HG03095 (cell line): ENCODE measurements around the gene CYRIA.
A peak's percentile ranks its signal among the peaks of the same experiment; 100 is the strongest.

ENCODE experiments used
- ATAC-seq: cut with Tn5 transposase; IDR thresholded peaks from one replicate; pipeline ENCODE4 v1.9.1; 2021; ENCODE audit warnings: moderate library complexity; ENCODE audit not compliant: unreplicated experiment

The CYRIA gene

GRCh38 chr2:16671760-16672159 lies 6.1 kb upstream of the CYRIA start:
- ATAC-seq, result no peak

- ATAC-seq, result no peak
These were observed 3.8 kb upstream of the CYRIA start for GRCh38 chr2:16669388-16669787.

GRCh38 chr2:16666449-16666801 lies 791 bp upstream of the CYRIA start:
- no peak for ATAC-seq

- peak; percentile 23 for ATAC-seq
These were observed 556 bp downstream of the CYRIA start for GRCh38 chr2:16664809-16665747.

GRCh38 chr2:16664052-16664731 lies 1.4 kb downstream of the CYRIA start:
- ATAC-seq, result no peak

- no peak for ATAC-seq
These were observed 2.3 kb downstream of the CYRIA start for GRCh38 chr2:16663121-16663905.

- no peak for ATAC-seq
These were observed 3.4 kb downstream of the CYRIA start for GRCh38 chr2:16661936-16662839.

- ATAC-seq, result no peak
These were observed 4.1 kb downstream of the CYRIA start for GRCh38 chr2:16661526-16661925.

- no peak for ATAC-seq
These were observed 5.1 kb downstream of the CYRIA start for GRCh38 chr2:16660556-16660955.

- ATAC-seq, result no peak
These were observed 5.5 kb downstream of the CYRIA start for GRCh38 chr2:16660114-16660513.

- no peak for ATAC-seq
These were observed 7.4 kb downstream of the CYRIA start for GRCh38 chr2:16658076-16658739.

GRCh38 chr2:16657671-16658070 lies 8.0 kb downstream of the CYRIA start:
- no peak for ATAC-seq

GRCh38 chr2:16656784-16657391 lies 8.7 kb downstream of the CYRIA start:
- ATAC-seq, result peak; percentile 74

GRCh38 chr2:16655905-16656642 lies 9.6 kb downstream of the CYRIA start:
- no peak for ATAC-seq

GRCh38 chr2:16655445-16655837 lies 10.2 kb downstream of the CYRIA start:
- no peak for ATAC-seq

- ATAC-seq, result no peak
These were observed 10.7 kb downstream of the CYRIA start for GRCh38 chr2:16654833-16655444.

GRCh38 chr2:16653799-16654198 lies 11.8 kb downstream of the CYRIA start:
- ATAC-seq, result peak; percentile 42

GRCh38 chr2:16653083-16653375 lies 12.6 kb downstream of the CYRIA start:
- ATAC-seq, result no peak
